ENCODE data around the gene GJD3. TPM values are rescaled to one million over a fixed set of nuclear protein-coding genes. Genes with fewer than 3 reads are reported as not detected.

GJD3 gene
- total and polyA plus RNA-seq, 5 donors from 2014 or later = not detected

DNA sequence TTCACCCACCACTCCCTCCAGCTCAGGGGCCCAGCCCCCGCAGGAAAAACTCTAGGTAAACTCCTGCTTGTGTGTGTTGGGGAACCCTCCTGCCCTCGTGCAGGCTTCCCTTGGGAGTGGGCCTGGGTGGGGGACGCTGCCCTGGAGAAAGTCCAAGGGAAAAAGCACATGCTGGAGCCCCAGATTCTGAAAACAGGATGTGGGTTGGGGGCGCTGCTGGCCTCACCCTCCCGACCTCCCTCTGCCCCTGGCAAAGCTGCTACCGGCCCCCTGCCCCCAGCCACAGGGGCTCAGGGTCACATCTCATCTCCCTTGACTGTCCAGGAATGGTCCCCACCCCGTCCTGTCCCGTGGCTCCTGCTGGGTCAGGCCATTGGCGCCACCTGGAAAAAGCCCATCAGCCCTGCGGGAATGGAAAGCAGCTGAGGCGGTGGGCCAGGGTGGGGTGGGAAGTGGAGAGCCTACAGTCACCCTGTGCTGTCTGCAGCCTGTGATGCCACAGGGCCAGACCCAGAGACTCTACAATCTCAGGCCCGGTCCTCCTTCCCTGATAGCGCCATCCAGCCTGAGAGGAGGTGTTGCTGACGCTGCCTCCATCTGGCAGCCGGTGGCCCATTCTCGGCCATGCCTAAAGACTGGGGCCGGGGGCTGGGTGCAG lies 2.5 kb upstream of the GJD3 start:
- no peaks in the 10 kb centered on the region for H3K27me3 ChIP-seq (ENCODE audit: control insufficient read depth, insufficient read depth, low read length)
- DNase-seq = no peak
- no peak overlapping the region for H3K4me3 Mint-ChIP-seq
- H3K4me1 Mint-ChIP-seq = peaks cover 0 to 8% (median 2%) of the 10 kb centered on the region in 4 donors
- H3K27ac Mint-ChIP-seq = no peak overlapping the region
- peaks cover 11% of the 10 kb centered on the region for H3K27me3 Mint-ChIP-seq
- no peak for ATAC-seq (ENCODE audit: low read depth in 2 of 2)
- no peaks in the 10 kb centered on the region for H3K9me3 ChIP-seq (ENCODE audit: control insufficient read depth in 2 of 2, low read length in 2 of 2)
- H3K4me1 ChIP-seq (ENCODE audit: control insufficient read depth, insufficient read depth, low read length, poor library complexity, severe bottlenecking) = peaks cover 13% of the 10 kb centered on the region
- H3K36me3 Mint-ChIP-seq = no peaks in the 10 kb centered on the region
- H3K4me3 ChIP-seq (ENCODE audit: low read depth, low read length) = no peak overlapping the region
- no peak overlapping the region for H3K27ac ChIP-seq (ENCODE audit: insufficient read depth, low read length, poor library complexity, severe bottlenecking)
- H3K36me3 ChIP-seq (ENCODE audit: control insufficient read depth, insufficient read depth, low read length) = no peaks in the 10 kb centered on the region
- no peaks in the 10 kb centered on the region for H3K9me3 Mint-ChIP-seq

DNA sequence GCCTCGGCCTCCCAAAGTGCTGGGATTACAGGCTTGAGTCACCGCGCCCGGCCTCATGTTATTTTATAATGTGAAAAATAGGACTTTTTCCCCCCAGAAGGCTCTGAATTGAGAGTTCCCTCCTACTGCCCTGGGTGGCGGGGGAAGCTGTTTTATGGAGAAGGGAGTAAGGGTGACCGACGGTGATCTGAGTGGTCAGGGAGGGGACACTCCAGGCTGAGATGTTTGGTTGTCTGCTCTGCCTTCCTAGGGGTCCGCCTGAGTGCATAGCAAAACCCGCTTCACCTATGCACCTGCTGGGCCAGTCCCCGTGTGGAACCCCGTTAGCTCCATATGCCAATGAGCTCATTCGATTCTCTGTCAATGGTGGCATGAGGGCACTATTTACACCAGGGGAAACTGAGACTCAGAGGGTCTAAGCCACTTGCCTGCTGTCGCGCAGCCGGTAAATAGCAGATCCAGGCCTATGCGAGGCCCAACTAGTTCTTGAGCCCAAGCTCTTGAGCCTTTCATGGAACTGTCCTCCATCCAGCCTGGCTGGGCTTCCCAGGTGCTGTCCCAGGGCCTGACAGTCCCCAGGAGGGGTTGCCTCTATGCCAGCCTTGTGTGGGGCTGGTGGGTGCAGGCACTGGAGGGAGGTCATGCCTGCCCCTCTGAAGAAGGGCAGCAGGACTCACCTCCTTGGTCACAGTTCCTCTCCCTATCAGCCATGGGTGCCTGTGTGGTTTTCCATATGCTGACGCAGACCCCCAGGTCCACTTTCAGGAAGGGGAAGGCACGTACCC lies 1.7 kb upstream of the GJD3 start:
- H3K9me3 Mint-ChIP-seq = no peaks in the 10 kb centered on the region
- ATAC-seq (ENCODE audit: low read depth in 2 of 2) = no peak
- H3K27ac Mint-ChIP-seq = no peak overlapping the region
- H3K9me3 ChIP-seq (ENCODE audit: control insufficient read depth in 2 of 2, low read length in 2 of 2) = no peaks in the 10 kb centered on the region
- peaks cover 13% of the 10 kb centered on the region for H3K4me1 ChIP-seq (ENCODE audit: control insufficient read depth, insufficient read depth, low read length, poor library complexity, severe bottlenecking)
- no peaks in the 10 kb centered on the region for H3K27me3 ChIP-seq (ENCODE audit: control insufficient read depth, insufficient read depth, low read length)
- H3K4me3 Mint-ChIP-seq = no peak overlapping the region
- no peaks in the 10 kb centered on the region for H3K36me3 ChIP-seq (ENCODE audit: control insufficient read depth, insufficient read depth, low read length)
- no peak overlapping the region for H3K27ac ChIP-seq (ENCODE audit: insufficient read depth, low read length, poor library complexity, severe bottlenecking)
- H3K4me3 ChIP-seq (ENCODE audit: low read depth, low read length) = no peak overlapping the region
- H3K4me1 Mint-ChIP-seq = peaks cover 0 to 7% (median 2%) of the 10 kb centered on the region in 4 donors
- peaks cover 12% of the 10 kb centered on the region for H3K27me3 Mint-ChIP-seq
- no peaks in the 10 kb centered on the region for H3K36me3 Mint-ChIP-seq
- DNase-seq = no peak

DNA sequence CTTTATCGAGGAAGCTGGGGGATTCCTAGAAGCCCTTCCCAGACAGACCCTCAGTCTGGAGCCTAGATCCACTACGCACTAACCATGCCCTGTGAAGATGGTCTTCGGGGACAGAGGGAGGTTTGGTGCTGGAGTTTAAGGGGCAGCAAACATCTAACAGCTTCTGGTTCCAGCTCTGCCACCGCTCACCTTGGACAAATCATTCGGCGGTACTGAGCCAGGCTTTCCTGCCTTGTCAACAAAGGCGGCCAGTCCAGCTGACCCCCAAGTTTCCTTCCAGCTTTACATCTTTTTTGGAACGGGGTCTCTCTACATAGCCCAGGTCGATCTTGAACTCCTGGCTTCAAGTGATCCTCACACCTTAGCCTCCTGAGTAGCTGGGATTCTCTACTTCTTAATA lies 369 bp upstream of the GJD3 start:
- Histone ChIP-seq H3K4me1 (ENCODE audit: control insufficient read depth, insufficient read depth, low read length, poor library complexity, severe bottlenecking) (peaks cover 13% of the 10 kb centered on the region), H3K9me3 (ENCODE audit: control insufficient read depth in 2 of 2, low read length in 2 of 2) (no peaks in the 10 kb centered on the region), H3K27ac (ENCODE audit: insufficient read depth, low read length, poor library complexity, severe bottlenecking) (no peak overlapping the region), H3K36me3 (ENCODE audit: control insufficient read depth, insufficient read depth, low read length) (no peaks in the 10 kb centered on the region), H3K27me3 (ENCODE audit: control insufficient read depth, insufficient read depth, low read length) (no peaks in the 10 kb centered on the region), H3K4me3 (ENCODE audit: low read depth, low read length) (no peak overlapping the region)
- DNase-seq (no peak), ATAC-seq (ENCODE audit: low read depth in 2 of 2) (no peak)
- Mint-ChIP-seq H3K4me3 (peak overlapping the region in 2 of 4 donors; percentile 13 to 38), H3K27ac (peak overlapping the region in 1 of 3 donors; percentile 64), H3K9me3 (peaks cover 0 to 2% (median 0%) of the 10 kb centered on the region in 7 donors), H3K36me3 (no peaks in the 10 kb centered on the region), H3K27me3 (peaks cover 20% of the 10 kb centered on the region), H3K4me1 (peaks cover 0 to 6% (median 2%) of the 10 kb centered on the region in 4 donors)

DNA sequence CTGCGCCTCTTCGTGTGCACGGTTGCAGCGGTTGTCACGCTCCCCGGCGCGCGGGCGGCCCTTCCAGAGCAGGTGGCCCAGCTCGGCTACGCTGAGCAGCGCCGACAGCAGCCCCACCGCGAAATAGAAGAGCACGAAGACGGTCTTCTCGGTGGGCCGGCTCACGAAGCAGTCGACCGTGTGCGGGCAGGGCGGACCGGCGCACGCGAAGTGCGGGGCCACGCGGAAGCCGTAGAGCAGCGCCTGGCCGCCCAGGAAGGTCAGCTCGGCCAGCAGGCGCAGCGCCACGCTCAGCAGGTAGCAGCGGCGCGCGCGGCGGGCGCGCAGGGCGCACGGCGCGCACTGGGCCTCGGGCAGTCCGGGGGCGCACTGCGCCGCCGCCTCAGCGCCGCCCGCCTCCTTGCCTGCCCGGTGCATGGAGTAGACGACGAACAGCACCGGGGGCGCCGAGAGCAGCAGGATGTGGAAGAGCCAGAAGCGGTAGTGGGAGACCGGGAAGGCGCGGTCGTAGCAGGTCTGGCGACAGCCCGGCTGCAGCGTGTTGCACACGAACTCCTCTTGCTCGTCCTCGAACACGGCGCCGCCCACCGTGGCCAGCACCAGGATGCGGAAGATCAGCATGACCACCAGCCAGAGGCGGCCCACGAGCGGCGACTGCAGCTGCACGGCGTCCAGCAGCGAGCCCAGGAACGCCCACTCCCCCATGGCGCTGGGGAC lies 1.3 kb downstream of the GJD3 start:
- DNase-seq = peak in 1 of 3 donors; percentile 61
- no peak overlapping the region for H3K27ac Mint-ChIP-seq
- no peak overlapping the region for H3K4me3 ChIP-seq (ENCODE audit: low read depth, low read length)

DNA sequence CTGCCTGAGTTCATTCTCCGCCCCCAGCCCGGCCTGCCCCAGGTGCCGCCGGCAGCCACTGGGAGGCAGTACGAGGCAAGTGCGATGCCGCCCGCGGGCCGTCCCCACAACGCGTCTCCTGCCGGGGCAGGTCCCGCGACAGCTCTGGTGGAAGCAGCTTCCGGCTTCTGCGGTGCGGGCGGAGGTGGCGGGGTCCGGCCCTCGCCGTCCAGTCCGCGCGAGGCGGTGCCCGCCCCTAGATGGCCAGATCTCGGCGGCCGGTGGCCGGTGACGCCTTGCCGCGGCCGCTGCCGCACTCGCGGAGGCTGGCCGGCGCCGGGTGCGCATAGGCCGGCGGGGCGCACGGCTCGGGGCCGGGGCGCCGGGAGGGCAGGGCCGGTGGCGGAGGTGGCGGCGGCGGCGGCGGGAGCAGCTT lies 1.8 kb downstream of the GJD3 start:
- Histone ChIP-seq H3K27ac (ENCODE audit: insufficient read depth, low read length, poor library complexity, severe bottlenecking) (no peak overlapping the region), H3K9me3 (ENCODE audit: control insufficient read depth in 2 of 2, low read length in 2 of 2) (no peaks in the 10 kb centered on the region), H3K4me3 (ENCODE audit: low read depth, low read length) (no peak overlapping the region), H3K4me1 (ENCODE audit: control insufficient read depth, insufficient read depth, low read length, poor library complexity, severe bottlenecking) (peaks cover 18% of the 10 kb centered on the region), H3K27me3 (ENCODE audit: control insufficient read depth, insufficient read depth, low read length) (no peaks in the 10 kb centered on the region), H3K36me3 (ENCODE audit: control insufficient read depth, insufficient read depth, low read length) (no peaks in the 10 kb centered on the region)
- Mint-ChIP-seq H3K4me3 (peak overlapping the region; percentile 52 to 79 (median 56)), H3K27me3 (peaks cover 24% of the 10 kb centered on the region), H3K27ac (no peak overlapping the region), H3K36me3 (no peaks in the 10 kb centered on the region), H3K4me1 (peaks cover 0 to 16% (median 8%) of the 10 kb centered on the region in 4 donors), H3K9me3 (peaks cover 0 to 2% (median 0%) of the 10 kb centered on the region in 7 donors)
- ATAC-seq (ENCODE audit: low read depth in 2 of 2) (peak; percentile 68 to 73), DNase-seq (peak; percentile 48 to 90 (median 70))

More for the DNA sequence above, 1.3 kb downstream of the GJD3 start:
- peak; percentile 25 to 50 for ATAC-seq (ENCODE audit: low read depth in 2 of 2)
- Histone ChIP-seq H3K4me1 (ENCODE audit: control insufficient read depth, insufficient read depth, low read length, poor library complexity, severe bottlenecking) (peaks cover 18% of the 10 kb centered on the region), H3K27ac (ENCODE audit: insufficient read depth, low read length, poor library complexity, severe bottlenecking) (no peak overlapping the region), H3K9me3 (ENCODE audit: control insufficient read depth in 2 of 2, low read length in 2 of 2) (no peaks in the 10 kb centered on the region), H3K27me3 (ENCODE audit: control insufficient read depth, insufficient read depth, low read length) (no peaks in the 10 kb centered on the region), H3K36me3 (ENCODE audit: control insufficient read depth, insufficient read depth, low read length) (no peaks in the 10 kb centered on the region)
- H3K27me3 Mint-ChIP-seq = peaks cover 24% of the 10 kb centered on the region
- no peaks in the 10 kb centered on the region for H3K36me3 Mint-ChIP-seq
- H3K4me1 Mint-ChIP-seq = peaks cover 0 to 12% (median 7%) of the 10 kb centered on the region in 4 donors
- peak overlapping the region in 3 of 4 donors; percentile 22 to 80 (median 52) for H3K4me3 Mint-ChIP-seq
- H3K9me3 Mint-ChIP-seq = peaks cover 0 to 2% (median 0%) of the 10 kb centered on the region in 7 donors

DNA sequence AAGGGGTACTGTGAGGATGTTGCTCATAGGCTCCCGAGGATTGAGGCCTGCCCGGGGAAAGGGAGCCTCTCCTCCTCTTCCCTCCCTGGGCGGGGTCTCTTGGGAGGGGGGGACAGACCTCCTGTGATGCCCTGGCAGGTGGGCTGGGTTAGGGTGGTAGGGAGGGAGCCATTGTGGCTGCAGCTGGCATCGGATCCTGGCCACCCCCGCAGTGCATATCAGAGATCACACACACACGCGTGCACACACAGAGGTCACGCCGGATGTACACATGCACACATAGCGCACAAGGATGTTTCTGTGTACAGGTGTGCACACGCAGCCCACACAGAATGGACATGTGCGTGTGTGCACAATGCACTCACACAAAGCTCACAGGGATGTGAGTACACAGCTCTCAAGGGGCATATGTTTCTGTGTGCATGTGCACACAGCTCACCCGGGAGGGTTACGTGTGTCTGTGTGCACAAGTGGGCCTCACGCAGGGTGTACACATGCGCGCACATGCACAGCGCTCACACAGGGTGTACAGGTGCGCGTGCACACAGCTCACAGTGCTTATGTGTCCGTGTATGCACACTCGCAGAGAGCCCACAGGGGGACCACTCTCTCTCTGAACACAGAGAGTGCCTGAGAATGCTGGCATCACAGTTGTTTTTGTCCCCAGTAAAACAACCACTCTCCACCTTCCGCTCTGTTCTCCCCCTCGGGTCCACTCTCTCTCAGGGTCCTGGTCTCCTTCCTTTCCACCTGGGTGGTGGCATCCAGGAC lies 2.4 kb downstream of the GJD3 start:
- Mint-ChIP-seq H3K27me3 (peaks cover 24% of the 10 kb centered on the region), H3K36me3 (no peaks in the 10 kb centered on the region), H3K27ac (no peak overlapping the region), H3K9me3 (peaks cover 0 to 2% (median 0%) of the 10 kb centered on the region in 7 donors), H3K4me3 (peak overlapping the region; percentile 52 to 79 (median 56)), H3K4me1 (peaks cover 0 to 16% (median 8%) of the 10 kb centered on the region in 4 donors)
- Histone ChIP-seq H3K4me3 (ENCODE audit: low read depth, low read length) (no peak overlapping the region), H3K4me1 (ENCODE audit: control insufficient read depth, insufficient read depth, low read length, poor library complexity, severe bottlenecking) (peaks cover 18% of the 10 kb centered on the region), H3K27me3 (ENCODE audit: control insufficient read depth, insufficient read depth, low read length) (no peaks in the 10 kb centered on the region), H3K36me3 (ENCODE audit: control insufficient read depth, insufficient read depth, low read length) (no peaks in the 10 kb centered on the region), H3K9me3 (ENCODE audit: control insufficient read depth in 2 of 2, low read length in 2 of 2) (no peaks in the 10 kb centered on the region), H3K27ac (ENCODE audit: insufficient read depth, low read length, poor library complexity, severe bottlenecking) (no peak overlapping the region)
- ATAC-seq (ENCODE audit: low read depth in 2 of 2) (no peak), DNase-seq (no peak)
